ENCODE results near the gene LCTL.

Gene LCTL, protein sequence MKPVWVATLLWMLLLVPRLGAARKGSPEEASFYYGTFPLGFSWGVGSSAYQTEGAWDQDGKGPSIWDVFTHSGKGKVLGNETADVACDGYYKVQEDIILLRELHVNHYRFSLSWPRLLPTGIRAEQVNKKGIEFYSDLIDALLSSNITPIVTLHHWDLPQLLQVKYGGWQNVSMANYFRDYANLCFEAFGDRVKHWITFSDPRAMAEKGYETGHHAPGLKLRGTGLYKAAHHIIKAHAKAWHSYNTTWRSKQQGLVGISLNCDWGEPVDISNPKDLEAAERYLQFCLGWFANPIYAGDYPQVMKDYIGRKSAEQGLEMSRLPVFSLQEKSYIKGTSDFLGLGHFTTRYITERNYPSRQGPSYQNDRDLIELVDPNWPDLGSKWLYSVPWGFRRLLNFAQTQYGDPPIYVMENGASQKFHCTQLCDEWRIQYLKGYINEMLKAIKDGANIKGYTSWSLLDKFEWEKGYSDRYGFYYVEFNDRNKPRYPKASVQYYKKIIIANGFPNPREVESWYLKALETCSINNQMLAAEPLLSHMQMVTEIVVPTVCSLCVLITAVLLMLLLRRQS

DNA sequence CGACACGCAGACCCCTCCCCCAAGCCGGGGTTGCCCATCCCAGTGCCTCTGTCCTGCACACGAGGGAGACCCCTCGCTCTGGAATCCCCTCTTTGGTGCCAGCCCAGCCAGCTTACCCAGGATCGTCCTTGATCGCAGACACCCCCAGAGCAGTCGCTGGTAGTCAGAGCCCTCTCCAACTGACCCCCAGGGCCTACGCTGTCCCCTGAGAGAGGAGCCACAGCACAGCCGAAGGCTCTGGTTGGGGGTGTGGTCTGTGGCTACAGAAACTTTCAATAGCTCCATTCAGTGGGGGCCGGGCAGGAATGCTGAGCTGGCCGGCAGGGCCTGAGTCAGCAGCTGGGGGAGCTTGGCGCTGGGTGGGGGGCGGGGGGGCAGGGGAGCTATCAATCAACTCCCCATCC is at the start of gene LCTL:
TSS of gene LCTL (minus strand) at position 258 of the 404 bp plus-strand sequence. CDS start 633 bp downstream, outside the sequence.
- no peak for DNase-seq

DNA sequence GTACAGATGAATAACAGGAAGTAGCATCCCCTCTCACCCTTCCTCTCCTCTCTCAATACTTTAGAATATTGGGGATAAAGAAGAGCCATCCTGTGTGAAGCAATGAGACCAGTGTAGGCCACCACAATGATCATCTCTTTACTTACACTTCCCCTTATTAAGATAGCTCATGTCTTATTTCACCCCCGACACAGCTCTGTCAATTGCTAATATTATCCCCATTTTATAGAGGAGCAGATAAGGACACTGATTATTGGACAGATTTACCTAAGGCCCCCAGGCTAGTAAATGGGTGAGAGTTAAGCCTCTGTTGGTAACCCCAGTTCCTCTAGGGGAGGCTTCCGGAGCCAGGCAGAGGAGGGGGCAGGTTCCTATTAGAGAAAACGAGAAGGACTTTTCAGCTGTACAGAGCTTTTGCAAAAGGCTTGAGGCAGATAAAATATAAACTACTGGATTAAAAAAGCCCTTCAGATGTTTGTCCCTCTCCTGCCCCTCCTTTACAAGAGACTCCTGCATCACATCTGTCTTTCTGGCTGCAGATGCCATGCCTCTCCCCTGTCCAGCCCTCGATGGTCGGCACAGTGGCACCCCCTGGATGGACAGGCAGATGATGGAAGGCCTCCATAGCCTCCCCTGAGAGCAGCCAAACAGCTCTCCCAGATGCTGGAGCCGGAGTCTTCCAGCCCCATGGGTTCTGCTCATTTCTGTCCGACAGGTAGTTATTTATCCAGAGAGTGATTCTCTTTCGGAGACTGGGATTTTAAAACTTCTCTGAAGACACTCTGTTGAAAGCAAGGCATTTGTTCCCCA is 49.4 kb upstream of the LCTL start:
- no peak for DNase-seq

DNA sequence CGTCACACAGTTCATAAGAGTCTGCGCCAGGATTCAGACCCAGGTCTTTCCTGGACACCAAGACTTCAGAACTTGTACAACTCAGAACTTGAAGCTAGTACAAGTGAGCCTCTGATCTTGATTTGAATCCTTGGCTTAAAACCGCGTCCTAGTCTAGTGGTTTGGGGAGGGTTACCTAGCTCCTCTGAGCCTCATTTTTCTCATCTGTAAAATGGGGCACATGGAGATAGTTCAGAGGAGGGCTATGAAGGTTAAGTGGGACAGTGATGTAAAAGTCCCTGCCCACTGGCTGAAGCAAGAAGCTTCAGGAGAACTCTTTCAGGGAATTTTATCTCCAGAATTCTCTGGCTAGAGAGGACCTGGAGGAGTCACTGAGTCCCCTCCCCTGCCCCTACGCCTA is 48.7 kb upstream of the LCTL start:
- DNase-seq: no peak

DNA sequence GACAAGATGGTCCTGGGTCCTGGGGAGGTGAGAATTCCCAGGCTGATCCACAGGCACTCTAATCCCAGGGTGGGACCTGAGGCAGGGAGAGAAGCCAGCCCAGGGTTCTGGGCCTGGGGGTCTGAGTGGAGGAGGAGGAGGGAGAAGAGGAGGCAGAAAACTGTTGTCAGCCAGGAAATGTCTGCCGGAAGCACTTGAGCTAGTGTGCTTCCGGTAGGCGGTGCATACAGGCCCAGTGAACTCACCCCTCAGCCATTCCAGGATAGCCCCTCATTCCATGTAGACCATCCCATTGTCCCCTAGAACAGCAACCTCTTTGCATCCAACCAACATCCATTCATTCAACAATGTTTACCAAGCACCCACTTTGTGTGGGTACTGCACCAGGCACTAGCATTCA is 47.9 kb upstream of the LCTL start:
- DNase-seq: no peak

DNA sequence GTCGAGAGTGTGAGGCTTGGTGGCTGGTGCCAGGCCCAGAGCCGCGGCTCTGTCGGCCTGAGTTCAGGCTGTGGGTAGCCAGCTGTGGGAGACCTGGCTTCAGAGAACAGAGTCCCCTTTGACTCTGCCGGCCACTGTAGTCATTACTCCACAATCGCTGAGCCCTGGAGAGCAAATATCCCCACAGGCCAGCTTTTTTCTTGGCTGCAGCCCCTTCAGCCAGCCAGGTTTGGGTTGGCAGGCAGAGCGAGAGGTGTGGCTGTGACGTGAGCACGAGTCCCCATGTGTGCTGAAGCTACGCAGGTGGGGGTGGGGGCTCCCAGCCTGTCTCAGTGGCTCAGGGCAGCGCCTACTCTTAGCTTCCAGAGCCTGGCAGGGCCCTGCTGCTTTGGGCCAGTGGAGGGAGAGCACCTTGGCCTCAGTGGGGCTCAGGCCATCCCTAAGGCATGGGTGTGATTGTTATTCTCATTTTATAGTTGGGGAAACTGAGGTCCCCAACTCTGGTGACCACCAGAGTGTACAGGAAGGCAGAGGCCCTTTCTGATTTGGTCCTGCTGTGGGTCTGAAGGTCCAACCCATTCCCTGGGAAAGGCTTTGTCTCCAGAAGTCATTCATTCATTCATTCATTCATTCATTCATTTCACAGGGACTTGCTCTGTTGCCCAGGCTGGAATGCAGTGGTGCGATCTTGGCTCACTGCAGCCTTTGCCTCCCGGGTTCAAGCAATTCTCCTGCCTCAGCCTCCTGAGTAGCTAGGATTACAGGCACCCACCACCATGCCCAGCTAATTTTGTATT is 45.7 kb upstream of the LCTL start:
- DNase-seq: no peak

DNA sequence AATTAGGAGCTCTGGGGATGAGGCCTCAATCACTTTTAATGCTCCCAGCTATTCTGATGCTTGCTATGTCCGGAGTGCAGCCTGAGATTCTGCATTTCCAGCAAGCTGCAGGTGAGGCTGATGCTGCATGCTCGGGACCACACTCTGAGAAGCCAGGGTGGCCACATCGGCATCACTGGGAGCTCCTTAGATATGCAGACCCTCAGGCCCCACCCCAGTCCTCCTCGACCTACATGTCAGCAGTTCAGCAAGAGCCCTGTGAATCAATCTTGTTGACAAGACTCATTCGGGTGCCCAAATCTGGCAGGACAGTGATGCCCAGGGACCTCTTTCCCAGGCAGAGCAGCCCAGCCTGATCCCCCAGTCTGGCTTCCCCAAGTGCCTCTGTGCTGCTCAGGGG is 44.1 kb upstream of the LCTL start:
- DNase-seq: no peak

DNA sequence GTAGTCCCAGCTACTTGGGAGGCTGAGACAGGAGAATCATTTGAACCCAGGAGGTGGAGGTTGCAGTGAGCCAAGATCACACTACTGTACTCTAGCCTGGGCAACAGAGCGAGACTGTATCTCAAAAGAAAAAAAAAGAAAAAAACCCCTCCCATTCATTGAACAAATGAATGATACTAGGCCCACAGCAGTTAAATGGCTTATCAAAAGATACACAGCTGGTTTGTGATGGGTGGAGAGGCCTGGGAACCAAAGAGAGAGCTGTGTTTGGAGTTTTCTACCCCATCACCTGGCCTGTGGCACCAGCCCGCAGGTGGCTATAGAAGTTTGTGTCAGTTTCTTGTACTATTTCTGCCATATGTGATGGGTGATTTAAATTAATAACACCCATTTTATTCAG is 43.1 kb upstream of the LCTL start:
- no peak for DNase-seq

DNA sequence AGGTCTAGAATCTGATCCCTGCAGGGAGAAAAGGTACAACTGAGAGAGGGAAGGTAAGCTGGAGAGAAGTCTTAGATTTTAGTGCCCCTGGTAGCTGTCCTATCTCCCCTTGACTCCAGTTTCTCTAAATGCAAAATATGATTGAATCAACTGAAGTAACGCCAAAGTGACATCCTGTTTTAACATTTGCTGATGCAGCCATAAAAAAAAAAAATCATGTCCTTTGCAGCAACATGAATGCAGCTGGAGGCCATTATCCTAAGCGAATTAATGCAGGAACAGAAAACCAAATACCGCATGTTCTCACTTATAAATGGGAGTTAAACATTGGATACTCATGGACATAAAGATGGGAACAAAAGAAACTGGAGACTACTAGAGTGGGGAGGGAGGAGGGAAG is 42.4 kb upstream of the LCTL start:
- DNase-seq: no peak

DNA sequence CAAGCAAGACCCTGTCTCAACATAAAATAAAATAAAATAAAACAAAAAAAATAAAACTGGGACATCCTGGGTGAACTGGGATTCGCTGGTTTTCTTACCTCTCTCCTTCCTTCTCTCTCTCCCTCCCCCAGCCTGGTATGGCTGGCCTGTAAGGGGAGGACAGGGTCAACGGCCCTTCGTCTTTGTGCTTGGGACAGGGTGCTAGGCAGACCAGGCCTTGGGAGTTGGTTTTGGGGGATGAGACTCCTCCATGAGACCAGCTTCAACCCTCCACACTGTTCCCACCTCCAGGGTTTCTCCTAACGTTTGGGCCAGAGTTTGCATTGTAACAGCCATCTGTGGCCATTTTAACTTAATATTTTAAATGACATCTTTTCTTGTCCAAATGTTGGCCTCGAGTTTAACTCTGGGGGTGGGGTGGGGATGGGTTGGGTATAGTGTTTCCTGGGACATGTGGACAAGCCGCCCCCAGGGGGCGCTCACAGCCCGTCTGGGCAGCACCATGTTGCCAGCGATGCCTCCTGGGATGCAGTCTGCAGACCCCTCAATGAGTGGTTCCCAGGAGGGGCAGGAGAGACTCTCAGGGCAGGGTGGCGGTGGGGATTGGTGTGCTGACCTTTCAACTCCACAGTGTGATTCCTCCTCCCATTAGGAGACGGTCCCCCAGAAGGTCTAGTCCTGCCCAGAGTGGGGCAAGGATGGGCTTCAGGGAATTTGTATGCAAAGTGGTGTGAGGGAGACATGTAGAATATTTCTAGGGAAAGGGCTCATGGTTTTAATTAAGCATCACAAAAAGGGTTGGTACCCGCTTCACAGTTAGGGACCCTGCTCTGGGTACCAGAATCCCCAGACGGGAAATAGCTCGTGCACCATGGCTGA is 37.7 kb upstream of the LCTL start:
- peak; percentile 51 for DNase-seq

DNA sequence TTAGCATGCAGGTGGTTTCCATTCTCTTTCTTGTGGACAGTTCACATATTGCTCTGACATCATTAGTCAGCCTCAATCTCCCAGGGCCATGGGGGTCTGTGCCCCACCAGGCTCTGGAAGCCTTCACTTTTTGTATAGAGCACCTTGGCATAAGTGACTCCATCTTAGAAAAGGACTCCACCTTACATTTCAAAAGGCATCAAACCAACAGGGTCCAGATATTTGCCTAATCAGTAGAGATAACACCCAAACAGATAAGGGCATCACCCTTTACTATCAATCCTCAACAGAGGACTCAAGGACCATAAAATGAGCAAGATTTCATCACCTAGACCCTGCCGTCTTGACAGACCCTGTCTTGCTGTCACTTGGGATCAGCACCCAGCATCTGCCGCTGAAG is 35.7 kb upstream of the LCTL start:
- no peak for DNase-seq

DNA sequence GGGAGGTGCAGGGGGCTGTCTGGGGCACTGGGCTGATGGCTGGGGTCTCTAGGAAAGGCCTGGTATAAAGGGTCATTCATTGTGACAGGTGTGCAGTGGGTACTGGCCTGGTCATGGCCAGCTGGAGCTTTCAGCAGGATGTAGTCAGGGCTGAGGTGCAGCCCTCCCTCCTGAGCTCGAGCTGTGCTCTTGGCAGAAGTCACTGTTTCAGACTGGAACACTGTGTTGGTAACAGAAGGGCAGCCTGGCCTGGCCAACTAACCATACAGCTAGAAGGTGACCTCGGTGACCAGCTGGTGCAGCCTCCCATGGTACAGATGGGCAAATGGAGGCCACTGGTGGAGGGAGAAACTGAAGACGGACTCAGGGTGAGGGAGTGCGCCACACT is 34.4 kb upstream of the LCTL start:
- DNase-seq: no peak

DNA sequence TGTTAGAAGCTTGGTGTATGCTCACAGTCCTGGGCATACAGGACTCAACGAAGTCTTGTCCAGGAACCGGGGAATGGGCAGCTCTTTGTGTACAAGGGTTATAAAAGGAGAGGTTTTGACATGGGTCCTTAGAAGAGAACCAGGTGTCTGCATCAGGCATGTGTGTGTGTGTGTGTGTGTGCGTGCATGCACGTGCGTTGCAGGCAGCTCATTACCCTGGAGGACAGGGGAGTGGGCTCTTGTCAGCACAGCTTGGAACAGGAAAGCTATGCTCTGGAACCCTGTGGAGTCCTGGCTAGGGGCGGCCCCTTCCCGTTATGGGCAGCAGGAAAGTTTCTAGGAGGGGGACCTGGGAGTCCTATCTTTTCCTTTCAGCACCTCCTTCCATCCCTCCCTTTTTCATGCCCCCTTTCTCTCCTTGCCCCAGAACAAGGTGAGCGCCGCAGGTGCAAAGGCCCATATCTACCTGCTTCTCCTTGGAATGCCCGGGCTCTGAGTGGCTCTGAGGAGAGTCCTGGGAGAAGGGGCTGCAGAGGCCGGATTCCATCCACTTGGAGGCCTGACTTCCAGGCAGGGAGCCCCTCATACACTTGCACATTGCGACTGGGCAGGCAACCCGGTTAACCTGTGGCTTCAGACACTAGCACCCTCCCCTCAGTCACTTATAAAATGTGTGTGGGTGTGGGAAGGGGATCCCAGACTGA is 33.9 kb upstream of the LCTL start:
- DNase-seq: no peak

DNA sequence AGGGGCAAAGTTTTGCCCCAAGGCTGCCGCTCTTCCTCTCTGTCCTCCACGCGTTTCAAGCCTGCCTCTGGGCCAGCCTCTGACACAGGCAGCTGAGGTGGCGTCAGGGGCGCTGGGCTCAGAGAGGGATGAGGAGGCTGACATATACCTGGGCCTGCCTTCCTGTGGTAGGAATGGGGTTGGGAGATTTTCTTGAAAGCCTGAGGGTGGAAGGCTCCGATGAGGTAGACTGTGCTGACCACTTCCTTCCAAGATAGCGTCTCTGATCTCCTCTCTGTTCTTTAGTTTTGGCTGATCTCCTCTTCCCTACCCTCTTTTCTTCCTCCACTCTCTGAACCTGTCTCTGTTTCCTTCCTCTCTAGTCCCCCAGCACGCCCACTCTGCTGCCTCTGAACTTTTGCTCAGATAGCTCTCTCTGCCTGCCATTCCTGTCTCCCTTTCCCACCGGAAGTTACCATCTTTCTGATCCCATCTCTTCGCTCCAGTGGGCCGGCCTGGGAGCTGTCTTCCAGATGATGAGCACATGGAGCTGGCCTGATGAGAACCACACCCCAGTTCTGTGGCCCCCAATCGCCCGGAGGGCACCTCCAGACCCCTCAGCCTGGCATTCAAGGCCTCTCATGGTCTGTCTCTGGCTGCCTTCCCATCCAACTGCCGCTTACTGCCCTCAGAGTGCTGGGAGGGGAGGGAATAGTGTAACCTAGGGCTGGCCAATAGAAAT is 32.5 kb upstream of the LCTL start:
- DNase-seq: no peak

DNA sequence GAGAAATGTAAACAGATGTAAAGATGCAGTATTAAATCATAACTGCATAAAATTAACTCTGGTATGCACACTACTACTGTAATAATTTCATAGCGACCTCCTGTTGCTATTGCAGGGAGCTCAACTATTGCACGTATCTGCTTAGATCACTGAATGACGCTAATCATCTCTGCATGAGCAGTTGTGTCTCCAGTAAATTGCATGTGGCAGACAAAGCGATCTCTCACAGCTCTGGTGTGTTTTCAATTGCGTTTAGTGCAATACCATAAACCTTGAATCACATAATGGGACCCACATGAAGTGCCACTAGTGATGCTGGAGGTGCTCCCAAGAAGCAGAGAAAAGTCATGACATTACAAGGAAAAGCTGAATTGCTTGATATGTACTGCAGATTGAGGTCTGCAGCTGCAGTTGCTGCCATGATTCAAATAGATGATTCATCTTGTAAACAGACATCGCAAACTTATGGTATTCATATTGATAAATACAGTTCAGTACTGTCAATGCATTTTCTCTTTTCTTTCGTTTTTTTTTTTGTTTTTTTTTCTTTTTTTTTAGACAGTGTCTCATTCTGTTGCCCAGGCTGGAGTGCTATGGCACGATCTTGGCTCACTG is 30.2 kb upstream of the LCTL start:
- no peak for DNase-seq

DNA sequence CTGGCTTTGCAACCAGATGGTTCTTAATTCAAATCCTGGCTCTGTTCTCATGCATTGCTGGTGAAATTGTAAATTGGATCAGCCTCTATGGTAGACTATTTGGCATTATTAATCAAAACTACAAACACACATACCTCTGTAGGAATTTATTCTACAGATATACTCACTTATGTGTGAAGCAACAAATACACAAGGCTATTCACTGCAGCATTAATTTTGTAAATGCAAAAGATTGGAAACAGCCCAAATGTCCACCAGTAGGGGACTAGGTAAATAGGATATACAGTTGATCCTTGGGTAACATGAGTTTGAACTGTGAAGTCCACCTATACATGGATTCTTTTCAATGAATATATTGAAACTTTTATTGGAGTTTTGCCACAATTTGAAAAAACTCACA is 29.5 kb upstream of the LCTL start:
- no peak for DNase-seq

DNA sequence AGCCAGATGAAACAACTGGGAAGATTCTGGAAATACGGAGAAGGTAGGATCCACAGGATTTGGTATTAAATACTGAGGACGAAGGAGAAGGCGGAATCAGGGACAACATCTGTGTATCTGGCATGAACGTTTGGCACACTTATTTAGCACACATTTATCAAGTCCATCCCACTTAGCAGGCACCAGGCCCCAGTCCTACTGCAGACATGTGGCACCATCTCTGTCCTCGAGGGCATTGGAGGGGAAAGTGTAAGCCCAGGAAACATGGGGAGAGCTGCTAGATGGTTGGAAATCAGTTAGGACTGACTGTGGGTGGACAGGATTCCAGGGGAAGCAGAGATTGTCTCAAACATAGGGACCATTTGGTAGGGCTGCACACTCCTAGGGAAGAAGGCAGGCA is 29.0 kb upstream of the LCTL start:
- DNase-seq: no peak

DNA sequence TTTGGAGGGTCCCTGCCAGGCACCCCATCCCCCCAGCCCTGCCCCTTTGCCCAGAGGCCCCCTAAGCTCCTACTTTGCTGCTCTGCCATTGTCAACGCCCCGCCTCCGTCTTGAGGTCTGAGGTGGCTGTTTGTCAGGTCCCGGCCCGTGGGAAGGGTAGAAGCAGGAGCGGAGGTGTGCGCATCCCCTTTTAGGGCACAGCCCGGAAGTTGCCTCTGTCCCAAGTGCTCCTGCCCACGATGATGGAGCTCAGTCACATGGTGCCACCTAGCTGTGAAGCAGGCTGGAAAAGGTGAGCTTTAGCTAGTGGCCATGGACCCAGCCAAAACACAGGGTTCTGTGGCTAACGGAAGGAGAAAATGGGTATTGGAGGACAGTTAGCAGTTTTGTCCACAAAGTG is 28.5 kb upstream of the LCTL start:
- peak; percentile 33 for DNase-seq

DNA sequence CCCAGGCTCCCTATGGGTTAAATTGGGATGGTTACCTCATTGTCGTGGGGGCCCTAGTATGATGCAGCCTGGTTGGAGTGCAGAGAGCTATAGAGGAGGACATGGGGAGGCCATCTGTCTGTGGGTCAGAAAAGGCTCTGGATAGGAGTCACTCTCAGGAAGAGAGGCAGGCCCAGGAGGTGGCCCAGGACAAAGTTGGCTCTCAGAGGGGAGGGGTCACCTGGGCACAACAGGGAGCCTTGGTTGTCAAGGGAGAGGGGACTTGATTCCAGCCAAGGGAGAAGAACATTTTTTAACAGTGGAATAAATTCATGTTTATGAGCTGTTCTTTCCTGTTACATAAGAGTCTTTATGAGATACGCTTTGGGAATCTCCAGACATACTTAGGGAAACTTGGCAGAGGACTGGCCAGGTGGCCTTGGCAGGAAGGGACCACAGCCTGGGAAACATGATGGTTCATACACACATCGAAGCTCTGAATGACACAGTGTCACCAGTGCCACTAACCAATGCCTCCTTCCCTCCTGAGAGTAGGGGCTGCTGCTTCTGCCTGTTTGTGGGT is 27.5 kb upstream of the LCTL start:
- DNase-seq: no peak

DNA sequence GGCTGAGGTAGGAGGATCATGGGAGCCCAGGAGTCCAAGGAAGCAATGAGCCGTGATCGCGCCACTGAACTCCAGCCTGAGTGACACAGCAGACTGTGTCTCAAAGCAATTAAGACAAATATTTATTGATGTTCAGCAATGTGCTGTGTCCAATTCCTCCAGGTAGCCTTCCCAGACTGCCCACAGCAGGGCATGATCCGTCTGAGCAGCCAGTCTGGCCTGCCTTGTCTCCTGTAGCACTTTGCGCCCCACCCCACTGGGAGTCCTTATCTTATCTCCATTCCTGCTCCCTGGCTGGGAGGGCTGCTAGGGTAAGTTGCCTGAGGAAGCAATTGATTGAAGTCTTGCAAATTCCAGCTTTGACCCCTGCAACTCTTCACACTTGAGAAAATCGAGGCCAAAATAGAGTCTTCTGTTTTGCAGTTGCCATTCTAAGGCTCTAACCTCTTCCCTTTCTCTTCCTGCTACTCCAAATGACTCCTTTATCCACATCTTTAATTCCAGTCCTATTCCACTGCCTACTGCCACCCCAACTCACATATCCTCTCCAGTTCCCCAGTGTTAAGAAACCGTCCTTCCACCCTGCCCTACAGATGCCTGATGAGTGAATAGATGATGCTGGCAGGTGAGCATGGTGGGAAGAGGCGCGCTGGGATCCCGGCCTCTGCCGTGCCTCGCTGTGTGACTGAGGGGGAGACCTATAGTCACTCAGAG is 26.9 kb upstream of the LCTL start:
- no peak for DNase-seq

All from 8988T (cell line).